ENCODE results near the gene PRG2.

- TF ChIP-seq REST (IDR thresholded peaks at IDR 0.05; ENCODE audit: insufficient read depth in 1 of 2, low read depth in 2 of 2, low read length in 1 of 2) (no peak), CTCF (IDR thresholded peaks at IDR 0.05) (peak; percentile 35; the same call in 1 of the 2 replicates), POLR2AphosphoS5 (IDR thresholded peaks at IDR 0.05; ENCODE audit: low read depth, low read length) (no peak)
These were observed 50.3 kb downstream of the PRG2 start for GRCh38 chr11:57340039-57340615.

All from Panc1 (cell line).